OCI-LY7 (cell line): ENCODE results near the gene PPM1H.

Experiments used
- CTCF ChIP-seq: fragments of 200-600 bp; sonication (generic); conservative IDR thresholded peaks from 2 replicates; pipeline ENCODE4 v1.5.1; 2014; ENCODE audit warnings: mild to moderate bottlenecking, antibody characterized with exemption, low read length, moderate library complexity, mixed read lengths
- EZH2phosphoT487 ChIP-seq: fragments of 200-600 bp; sonication (generic); IDR thresholded peaks from 2 replicates; pipeline ENCODE4 v1.6.1; 2018; ENCODE audit warnings: low read depth, borderline replicate concordance, mild to moderate bottlenecking, mixed run types, antibody characterized with exemption, low read length, moderate library complexity, mixed read lengths

DNA sequence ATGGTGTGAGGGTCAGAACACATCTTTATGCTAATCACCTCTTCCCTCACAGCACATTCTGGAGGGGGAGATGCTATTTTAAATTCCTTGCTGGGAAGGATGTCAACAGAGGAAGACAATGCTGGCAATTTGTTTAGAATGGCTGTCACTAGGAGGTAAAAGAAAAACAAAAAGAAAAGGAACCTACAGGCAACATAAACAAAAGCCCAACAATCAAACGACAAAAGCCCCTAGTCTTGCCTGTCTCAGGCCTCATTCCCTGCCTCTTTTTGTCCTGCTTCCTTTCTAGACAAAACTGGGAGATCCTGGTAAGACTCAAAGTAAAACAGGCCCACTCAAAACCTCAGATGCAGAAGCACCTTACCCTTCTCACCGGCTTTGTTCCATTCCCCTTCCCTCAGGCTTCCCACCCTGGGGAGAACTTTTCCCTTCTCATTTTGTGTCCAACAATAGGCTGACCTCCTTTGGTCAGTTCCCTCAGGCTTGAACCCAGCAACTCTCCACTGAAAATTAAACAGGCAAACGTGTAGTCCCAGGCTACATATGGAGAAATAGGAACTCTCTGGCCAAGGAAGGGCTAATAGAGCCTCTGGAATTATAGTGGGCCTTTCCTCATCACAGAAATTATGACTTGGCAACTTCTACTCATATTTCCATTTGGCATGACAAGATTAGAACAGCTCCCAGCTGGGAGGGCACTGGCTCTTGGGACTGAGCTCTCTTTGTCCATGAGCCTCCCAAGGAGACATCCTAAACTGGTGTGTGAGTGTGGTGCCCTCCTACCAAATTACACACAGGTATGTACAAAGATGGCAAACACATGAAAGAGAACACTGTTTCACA, 275.3 kb downstream of the PPM1H start:
- no peak for TF ChIP-seq CTCF
- TF ChIP-seq EZH2phosphoT487: no peak
